Chondrocyte (in vitro differentiated cells): ENCODE measurements around the gene HIP1. TPM values are rescaled to one million over a fixed set of nuclear protein-coding genes. Genes with fewer than 3 reads are reported as not detected.
A peak's percentile ranks its signal among the peaks of the same experiment; 100 is the strongest.

Experiments used
- DNase-seq: peaks from one replicate; pipeline ENCODE4 v3.0.0; 2021; ENCODE audit warnings: mixed read lengths, low spot score
- H3K27ac Mint-ChIP-seq: one replicate; pipeline ENCODE4 v1.8.0; 2021; ENCODE audit warnings: mild to moderate bottlenecking, moderate library complexity, mixed read lengths; ENCODE audit not compliant: unreplicated experiment
- H3K27me3 Mint-ChIP-seq: 2 replicates; pipeline ENCODE4 v1.8.0; 2021; ENCODE audit warnings: low read depth, mixed read lengths
- H3K36me3 Mint-ChIP-seq: 2 replicates; pipeline ENCODE4 v1.8.0; 2021; ENCODE audit warnings: low read depth, mixed read lengths
- H3K4me1 Mint-ChIP-seq: 2 replicates; pipeline ENCODE4 v1.8.0; 2021; ENCODE audit warnings: low read depth, mild to moderate bottlenecking, mixed read lengths
- H3K4me3 Mint-ChIP-seq: one replicate; pipeline ENCODE4 v1.8.0; 2021; ENCODE audit warnings: mild to moderate bottlenecking, moderate library complexity, mixed read lengths; ENCODE audit not compliant: unreplicated experiment
- H3K9me3 Mint-ChIP-seq: 2 replicates; pipeline ENCODE4 v1.8.0; 2021; ENCODE audit warnings: low read depth, mixed read lengths
- total RNA-seq: library from RNA; stranded (reverse); gene quantifications from 3 replicates; pipeline ENCODE4 v1.2.1, GENCODE V29; 2021
- TF ChIP-seq, protein P1 (sequence below): fragments of 200-600 bp; sonication (generic); IDR thresholded peaks from 2 replicates; pipeline ENCODE4 v1.5.0; 2021; ENCODE audit warnings: antibody characterized with exemption, mild to moderate bottlenecking, moderate library complexity

Gene HIP1
- total RNA-seq, 1 donor from 2014 or later, result 46.6 TPM

DNA sequence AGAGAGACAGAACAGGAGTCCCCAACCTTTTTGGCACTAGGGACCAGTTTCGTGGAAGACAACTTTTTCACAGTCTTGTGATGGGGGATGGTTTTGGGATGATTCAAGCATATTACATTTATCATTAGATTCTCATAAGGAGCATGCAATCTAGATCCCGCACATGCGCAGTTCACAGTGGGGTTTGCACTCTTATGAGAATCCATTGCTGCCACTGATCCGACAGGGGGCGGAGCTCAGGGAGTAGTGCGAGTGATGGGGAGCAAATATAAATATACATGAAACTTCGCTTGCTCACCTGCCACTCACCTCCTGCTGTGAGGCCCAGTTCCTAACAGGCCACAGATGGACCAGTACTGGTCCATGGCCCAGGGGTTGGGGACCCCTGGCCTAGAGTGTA lies 19.1 kb upstream of the HIP1 start:
- H3K9me3 Mint-ChIP-seq, result no peaks in the 10 kb centered on the region
- no peak overlapping the region for H3K27ac Mint-ChIP-seq
- no peaks in the 10 kb centered on the region for H3K27me3 Mint-ChIP-seq
- H3K36me3 Mint-ChIP-seq, result no peaks in the 10 kb centered on the region
- H3K4me1 Mint-ChIP-seq, result peaks cover 7% of the 10 kb centered on the region
- DNase-seq, result no peak
- TF ChIP-seq, protein P1, sequence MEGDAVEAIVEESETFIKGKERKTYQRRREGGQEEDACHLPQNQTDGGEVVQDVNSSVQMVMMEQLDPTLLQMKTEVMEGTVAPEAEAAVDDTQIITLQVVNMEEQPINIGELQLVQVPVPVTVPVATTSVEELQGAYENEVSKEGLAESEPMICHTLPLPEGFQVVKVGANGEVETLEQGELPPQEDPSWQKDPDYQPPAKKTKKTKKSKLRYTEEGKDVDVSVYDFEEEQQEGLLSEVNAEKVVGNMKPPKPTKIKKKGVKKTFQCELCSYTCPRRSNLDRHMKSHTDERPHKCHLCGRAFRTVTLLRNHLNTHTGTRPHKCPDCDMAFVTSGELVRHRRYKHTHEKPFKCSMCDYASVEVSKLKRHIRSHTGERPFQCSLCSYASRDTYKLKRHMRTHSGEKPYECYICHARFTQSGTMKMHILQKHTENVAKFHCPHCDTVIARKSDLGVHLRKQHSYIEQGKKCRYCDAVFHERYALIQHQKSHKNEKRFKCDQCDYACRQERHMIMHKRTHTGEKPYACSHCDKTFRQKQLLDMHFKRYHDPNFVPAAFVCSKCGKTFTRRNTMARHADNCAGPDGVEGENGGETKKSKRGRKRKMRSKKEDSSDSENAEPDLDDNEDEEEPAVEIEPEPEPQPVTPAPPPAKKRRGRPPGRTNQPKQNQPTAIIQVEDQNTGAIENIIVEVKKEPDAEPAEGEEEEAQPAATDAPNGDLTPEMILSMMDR, result no peak
- no peak overlapping the region for H3K4me3 Mint-ChIP-seq

DNA sequence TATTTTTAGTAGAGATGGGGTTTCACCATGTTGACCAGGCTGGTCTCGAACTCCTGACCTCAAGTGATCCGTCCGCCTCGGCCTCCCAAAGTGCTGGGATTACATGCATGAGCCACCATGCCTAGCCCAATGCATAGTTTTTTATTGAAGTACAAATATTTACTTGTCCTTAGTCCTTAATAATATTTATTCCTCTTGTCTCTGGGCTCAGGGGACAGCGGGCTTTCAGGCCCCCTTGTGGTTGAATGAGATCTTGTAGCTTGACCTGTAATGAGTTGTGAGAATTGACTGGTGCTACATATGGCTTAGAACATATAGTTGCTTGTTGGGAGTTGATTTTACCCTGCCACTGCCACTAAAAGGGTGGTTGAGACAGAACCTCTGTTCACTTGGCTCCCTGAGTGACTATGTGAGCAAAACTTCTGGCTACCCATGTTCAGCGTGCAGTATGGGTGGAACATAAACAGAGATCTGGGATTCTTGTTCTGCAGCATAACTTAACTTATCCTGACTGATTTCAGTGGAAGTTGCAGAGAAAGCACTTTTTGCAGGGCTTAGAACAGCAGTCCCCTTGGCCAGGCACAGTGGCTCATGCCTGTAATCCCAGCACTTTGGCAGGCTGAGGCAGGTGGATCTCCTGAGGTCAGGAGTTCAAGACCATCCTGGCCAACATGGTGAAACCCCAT lies 18.4 kb upstream of the HIP1 start:
- Mint-ChIP-seq H3K4me3 (no peak overlapping the region), H3K36me3 (no peaks in the 10 kb centered on the region), H3K4me1 (peaks cover 5% of the 10 kb centered on the region), H3K9me3 (no peaks in the 10 kb centered on the region), H3K27ac (no peak overlapping the region), H3K27me3 (no peaks in the 10 kb centered on the region)
- TF ChIP-seq, protein P1, result peak; percentile 77
- no peak for DNase-seq

DNA sequence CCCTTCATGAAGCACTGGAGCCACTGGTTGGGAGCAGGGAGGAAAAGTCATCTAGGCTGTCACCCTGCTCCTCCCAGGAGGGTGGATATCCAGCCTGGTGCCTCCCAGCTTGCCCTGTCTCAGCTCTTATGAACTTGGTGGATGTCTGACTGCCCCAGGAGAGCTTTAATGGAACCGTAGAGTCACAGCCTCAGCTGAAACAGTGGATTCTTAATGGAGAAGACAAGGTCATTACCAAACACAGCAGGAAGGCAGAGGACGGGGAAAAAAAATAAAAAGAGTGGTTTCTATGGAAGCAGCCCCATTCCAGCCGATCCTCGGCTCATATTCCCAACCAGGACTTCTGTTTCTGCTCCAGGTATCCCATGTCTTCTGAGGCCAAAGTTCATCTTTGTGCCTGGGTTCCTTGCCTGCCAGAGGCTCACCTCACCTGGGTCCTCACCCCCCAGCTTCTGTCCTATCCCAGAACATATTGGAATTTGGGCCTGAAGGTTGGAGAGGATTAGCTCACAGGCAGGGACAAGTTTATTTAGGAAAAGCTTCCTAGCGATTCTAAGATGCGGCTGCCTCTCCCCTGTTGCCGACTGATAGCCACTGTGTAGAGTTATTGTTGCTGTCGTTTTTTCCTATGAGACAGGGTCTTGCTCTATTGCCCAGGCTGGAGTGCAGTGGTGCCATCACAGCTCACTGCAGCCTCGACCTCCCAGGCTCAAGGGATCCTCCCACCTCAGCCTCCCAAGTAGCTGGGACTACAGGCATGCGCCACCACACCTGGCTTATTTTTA lies 17.7 kb upstream of the HIP1 start:
- Mint-ChIP-seq H3K36me3 (no peaks in the 10 kb centered on the region), H3K9me3 (no peaks in the 10 kb centered on the region), H3K27ac (no peak overlapping the region), H3K4me1 (peaks cover 5% of the 10 kb centered on the region), H3K27me3 (no peaks in the 10 kb centered on the region), H3K4me3 (no peak overlapping the region)
- TF ChIP-seq, protein P1, result no peak
- no peak for DNase-seq

DNA sequence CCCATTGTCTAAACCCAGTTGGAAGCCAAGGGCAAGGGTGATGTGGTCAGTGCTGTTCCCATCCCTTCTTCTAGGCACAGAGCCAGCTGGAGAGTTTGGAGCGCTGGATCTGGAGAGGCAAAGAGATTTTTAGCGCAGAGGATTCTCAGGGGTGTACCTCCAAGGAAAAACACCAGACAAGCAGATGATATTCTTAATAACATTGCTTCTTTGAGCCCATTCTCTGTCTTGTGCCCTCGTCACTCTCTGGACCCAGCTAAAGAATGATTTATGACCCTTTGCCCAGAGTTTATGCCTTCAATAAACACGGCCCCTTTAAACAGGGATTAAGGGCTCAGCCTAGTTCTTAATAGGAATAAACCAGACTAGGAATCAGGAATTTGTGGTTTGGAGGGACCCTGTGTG lies 4.7 kb upstream of the HIP1 start:
- Mint-ChIP-seq H3K27ac (no peak overlapping the region), H3K4me3 (no peak overlapping the region), H3K4me1 (peaks cover 10% of the 10 kb centered on the region), H3K27me3 (peaks cover 1% of the 10 kb centered on the region), H3K9me3 (no peaks in the 10 kb centered on the region), H3K36me3 (no peaks in the 10 kb centered on the region)
- TF ChIP-seq, protein P1, result no peak
- DNase-seq, result no peak

DNA sequence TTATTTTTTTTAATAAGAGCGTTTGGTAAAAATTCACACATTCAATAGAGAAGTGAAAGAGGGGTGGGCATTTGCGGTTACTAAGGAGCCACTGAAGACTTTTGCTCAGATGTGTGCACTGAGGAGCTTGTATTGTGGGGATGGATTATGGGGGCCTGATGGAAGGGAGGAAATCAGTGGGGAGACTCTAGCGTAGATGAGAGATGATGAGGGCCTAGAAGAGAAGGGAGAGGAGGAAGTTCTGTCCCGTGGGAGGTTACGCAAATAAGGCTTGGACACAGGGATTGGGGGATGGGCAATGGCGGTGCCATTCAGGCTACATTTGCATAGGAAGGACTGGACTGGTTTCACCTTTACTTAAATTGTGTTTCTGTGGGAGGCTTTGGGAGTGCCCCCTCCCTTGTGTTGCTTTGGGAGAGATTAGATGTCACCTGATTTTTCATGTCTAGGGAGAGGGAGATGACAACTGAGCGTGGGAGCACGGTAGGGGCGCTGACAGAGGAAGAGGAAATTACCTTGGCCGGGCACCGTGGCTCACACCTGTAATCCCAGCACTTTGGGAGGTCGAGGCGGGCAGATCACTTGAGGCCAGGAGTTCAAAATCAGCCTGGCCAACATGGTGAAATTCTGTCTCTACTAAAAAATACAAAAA lies 2.2 kb upstream of the HIP1 start:
- H3K9me3 Mint-ChIP-seq, result no peaks in the 10 kb centered on the region
- no peaks in the 10 kb centered on the region for H3K36me3 Mint-ChIP-seq
- H3K27ac Mint-ChIP-seq, result no peak overlapping the region
- DNase-seq, result no peak
- H3K4me3 Mint-ChIP-seq, result no peak overlapping the region
- TF ChIP-seq, protein P1, result no peak
- H3K27me3 Mint-ChIP-seq, result peaks cover 1% of the 10 kb centered on the region
- peaks cover 30% of the 10 kb centered on the region for H3K4me1 Mint-ChIP-seq
